GM10847 (cell line): ENCODE results near the gene BTBD19.

ENCODE experiments used
- POLR2A ChIP-seq: IDR thresholded peaks from 2 replicates; pipeline ENCODE4 v1.6.1; 2011; ENCODE audit not compliant: insufficient read length; ENCODE audit errors: extremely low read depth

BTBD19 gene

GRCh38 chr1:44857446-44857845, 49.1 kb downstream of the BTBD19 start:
- TF ChIP-seq POLR2A = no peak

GRCh38 chr1:44860331-44860730, 52.0 kb downstream of the BTBD19 start:
- TF ChIP-seq POLR2A = no peak

- no peak for TF ChIP-seq POLR2A
Observed at GRCh38 chr1:44860891-44861425, 52.6 kb downstream of the BTBD19 start.

DNA sequence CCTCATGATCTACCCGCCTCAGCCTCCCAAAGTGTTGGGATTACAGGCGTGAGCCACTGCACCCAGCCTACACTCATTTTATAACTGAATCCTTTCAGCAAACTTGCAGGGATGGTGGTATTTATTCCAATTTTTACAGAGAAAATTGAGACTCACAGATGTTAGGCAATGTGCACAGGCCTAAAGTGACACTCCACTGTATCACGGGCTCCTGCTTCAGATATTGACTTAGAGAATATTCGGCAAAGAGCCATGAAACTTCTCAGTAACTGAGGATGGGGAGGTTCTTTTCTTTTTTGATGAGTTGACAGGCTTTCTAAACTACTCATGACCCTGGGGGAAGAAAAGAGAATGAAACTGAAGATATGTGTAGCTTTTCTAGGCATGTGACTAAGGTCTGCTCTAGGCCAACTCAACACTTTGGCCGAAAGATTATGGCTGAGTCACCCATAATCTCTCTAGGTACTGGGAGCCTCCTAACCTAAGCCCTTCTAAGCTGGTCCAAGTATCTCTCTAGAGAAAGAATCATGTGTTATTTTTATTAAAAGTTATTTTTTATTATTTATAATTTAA, 54.6 kb downstream of the BTBD19 start:
- no peak for TF ChIP-seq POLR2A
